ENCODE measurements around the gene SCAMP5.
A peak's percentile ranks its signal among the peaks of the same experiment; 100 is the strongest.

The SCAMP5 gene

GRCh38 chr15:75063338-75063737 lies 68.0 kb downstream of the SCAMP5 start:
- H3K4me3 ChIP-seq (ENCODE audit: low read length), result no peak overlapping the region
- no peak for TF ChIP-seq CTCF (IDR thresholded peaks at IDR 0.05; ENCODE audit: insufficient read depth, low read depth, low read length, missing control alignments)
- DNase-seq (ENCODE audit: low read depth), result no peak

GRCh38 chr15:75063889-75064288 lies 68.5 kb downstream of the SCAMP5 start:
- no peak for TF ChIP-seq CTCF (IDR thresholded peaks at IDR 0.05; ENCODE audit: insufficient read depth, low read depth, low read length, missing control alignments)
- no peak overlapping the region for H3K4me3 ChIP-seq (ENCODE audit: low read length)
- DNase-seq (ENCODE audit: low read depth), result no peak

- no peak for TF ChIP-seq CTCF (IDR thresholded peaks at IDR 0.05; ENCODE audit: insufficient read depth, low read depth, low read length, missing control alignments)
- H3K4me3 ChIP-seq (ENCODE audit: low read length), result no peak overlapping the region
- DNase-seq (ENCODE audit: low read depth), result no peak
These were observed 69.5 kb downstream of the SCAMP5 start for GRCh38 chr15:75064846-75065245.

GRCh38 chr15:75065467-75065850 lies 70.1 kb downstream of the SCAMP5 start:
- TF ChIP-seq CTCF (IDR thresholded peaks at IDR 0.05; ENCODE audit: insufficient read depth, low read depth, low read length, missing control alignments), result no peak
- no peak for DNase-seq (ENCODE audit: low read depth)
- H3K4me3 ChIP-seq (ENCODE audit: low read length), result no peak overlapping the region

- TF ChIP-seq CTCF (IDR thresholded peaks at IDR 0.05; ENCODE audit: insufficient read depth, low read depth, low read length, missing control alignments), result no peak
- no peak for DNase-seq (ENCODE audit: low read depth)
- H3K4me3 ChIP-seq (ENCODE audit: low read length), result no peak overlapping the region
These were observed 70.6 kb downstream of the SCAMP5 start for GRCh38 chr15:75065851-75066509.

GRCh38 chr15:75067123-75067830 lies 71.9 kb downstream of the SCAMP5 start:
- TF ChIP-seq CTCF (IDR thresholded peaks at IDR 0.05; ENCODE audit: insufficient read depth, low read depth, low read length, missing control alignments), result no peak
- peak; percentile 59 for DNase-seq (ENCODE audit: low read depth)
- no peak overlapping the region for H3K4me3 ChIP-seq (ENCODE audit: low read length)

- DNase-seq (ENCODE audit: low read depth), result no peak
- TF ChIP-seq CTCF (IDR thresholded peaks at IDR 0.05; ENCODE audit: insufficient read depth, low read depth, low read length, missing control alignments), result no peak
- no peak overlapping the region for H3K4me3 ChIP-seq (ENCODE audit: low read length)
These were observed 73.4 kb downstream of the SCAMP5 start for GRCh38 chr15:75068748-75069147.

Data from epithelial cell of esophagus (primary cell).